Renal cortical epithelial cell (primary cell): Measurements from ENCODE around the gene PXDC1. TPM values are rescaled to one million over a fixed set of nuclear protein-coding genes. Genes with fewer than 3 reads are reported as not detected.
"Not testable (repeated sequence)": the region's sequence is repeated elsewhere in the genome, so short reads cannot be mapped to it uniquely, and the experiment has no call there.

Source experiments
- DNase-seq: peaks from one replicate; pipeline ENCODE4 v3.0.0-alpha.2; 2011; ENCODE audit warnings: low read depth
- total RNA-seq: library from RNA; depleted of rRNA; stranded (reverse); fragments of >200 nt; gene quantifications from 2 replicates; pipeline ENCODE4 v1.2.3, GENCODE V29; 2014

Gene PXDC1
- total RNA-seq, 1 donor from 2014 or later = 29.0 TPM

DNA sequence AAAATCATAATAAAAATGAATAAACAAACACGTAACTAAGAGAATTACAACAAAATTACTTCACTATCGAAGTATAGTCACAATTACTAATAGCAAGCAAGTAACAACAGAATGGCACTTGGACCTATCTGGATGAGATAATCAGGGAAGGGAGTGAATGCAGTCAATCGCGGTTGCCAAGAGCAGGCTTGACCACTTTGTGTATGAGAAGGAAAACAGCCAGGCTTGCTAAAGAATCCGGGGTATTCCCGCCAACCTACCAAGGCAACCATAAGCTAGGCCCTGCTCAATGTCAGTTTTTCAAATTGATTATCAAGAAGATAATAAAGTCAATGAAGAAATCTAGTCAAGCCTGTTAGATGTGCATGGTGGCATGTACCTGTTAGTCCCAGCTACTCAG lies 39.7 kb downstream of the PXDC1 start:
- DNase-seq = no peak

DNA sequence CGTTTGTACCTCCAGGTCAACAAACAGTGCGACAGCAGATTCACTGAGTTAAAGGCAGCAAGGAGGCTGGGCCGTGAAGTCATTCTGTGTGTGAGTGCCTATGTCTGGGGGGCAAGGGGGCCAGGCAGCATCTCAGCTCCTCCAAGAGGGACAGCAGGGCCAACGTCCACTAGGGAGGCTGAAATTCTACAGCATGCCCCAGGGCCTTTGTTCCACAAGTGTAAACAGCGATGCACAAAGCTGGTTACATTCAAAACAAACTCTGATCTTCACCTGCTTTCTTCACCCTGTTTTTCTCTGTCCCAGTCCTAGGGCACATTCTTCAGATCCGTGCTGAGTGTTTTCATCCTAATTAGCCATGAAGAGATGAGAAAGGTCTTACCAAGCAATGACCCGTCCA lies 41.1 kb downstream of the PXDC1 start:
- DNase-seq = no peak

DNA sequence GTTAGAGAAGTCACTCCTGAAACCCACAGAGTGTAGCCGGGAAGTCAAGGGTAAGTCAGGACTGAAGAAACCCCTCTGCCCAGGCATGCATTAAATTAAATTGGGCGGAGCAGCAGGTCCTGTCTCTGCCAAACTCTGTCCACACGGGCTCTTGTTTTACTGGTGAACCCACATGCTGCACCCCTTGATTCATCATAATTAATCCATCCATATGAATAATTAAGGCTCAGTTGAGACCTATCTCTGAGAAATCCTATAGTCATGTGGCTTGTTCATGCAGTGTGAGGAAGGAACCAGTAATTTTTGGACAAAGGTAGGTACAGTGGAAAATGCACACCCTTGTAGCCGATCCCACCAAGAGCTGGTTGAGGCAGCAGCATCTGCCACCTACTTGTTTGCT lies 43.0 kb downstream of the PXDC1 start:
- DNase-seq = no peak

DNA sequence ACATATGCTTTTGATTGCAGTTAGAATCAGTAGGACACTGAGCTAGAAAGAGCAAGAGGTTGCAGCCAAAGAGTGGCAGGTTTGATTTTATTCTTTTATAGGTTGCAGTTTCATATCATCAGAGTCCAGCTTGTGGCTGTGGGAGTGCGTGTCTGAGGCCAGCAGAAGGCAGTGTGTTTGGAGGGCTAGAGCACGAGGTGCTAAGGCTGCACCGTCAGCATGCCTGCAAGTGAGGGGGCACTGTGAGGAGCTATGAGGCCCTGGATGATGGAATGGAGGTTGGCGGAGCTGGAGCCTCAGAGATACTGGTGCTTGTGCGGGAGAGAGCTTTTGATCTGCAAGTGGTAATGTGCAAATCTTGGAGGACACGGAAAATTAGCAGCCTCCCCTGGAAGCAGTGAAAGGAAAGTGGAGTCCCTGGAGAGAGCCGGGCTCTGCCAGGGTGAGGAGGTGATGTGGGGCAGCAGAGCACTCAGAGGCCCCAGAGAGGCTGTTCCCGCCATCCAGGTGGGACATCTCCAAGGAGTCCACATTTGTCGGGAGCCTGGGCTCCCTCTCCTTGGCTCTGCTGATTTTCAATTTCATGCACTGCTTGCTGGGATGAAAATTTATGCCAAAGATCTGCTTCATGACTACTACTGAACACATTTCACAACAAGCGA lies 43.6 kb downstream of the PXDC1 start:
- no peak for DNase-seq

DNA sequence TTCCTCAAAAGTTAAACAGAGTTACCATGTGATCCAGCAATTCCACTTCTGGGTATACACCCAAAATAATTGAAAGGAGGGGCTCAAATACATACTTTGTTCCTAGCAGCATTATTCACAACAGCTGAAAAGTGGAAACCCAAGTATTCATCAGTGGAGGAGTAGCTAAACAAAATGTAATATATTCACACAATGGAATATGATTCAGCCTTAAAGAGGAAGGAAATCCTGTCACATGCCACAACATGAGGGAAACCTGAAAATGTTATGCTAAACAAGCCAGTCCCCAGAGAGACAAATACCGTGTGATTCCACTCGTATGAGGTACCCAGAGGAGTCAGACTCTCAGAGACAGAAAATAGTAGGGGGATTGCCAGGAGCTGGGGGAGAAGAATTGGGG lies 44.5 kb downstream of the PXDC1 start:
- no peak for DNase-seq

DNA sequence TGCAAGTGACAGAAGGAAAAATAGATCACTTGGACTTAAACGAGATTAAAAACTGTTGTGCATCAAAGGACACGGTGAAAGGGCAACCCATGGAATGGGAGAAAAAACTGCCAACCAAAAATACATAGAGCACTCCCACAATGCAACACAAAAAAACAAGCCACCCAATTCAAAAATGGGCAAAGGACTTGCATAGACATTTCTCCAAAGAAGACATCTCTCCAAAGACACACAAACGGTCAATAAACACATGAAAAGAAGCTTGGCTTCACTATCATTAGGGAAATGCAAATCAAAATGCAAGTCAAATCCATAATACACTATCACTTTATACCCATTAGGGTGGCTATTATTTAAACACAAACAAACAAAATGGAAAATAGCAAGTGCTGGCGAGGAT lies 45.0 kb downstream of the PXDC1 start:
- DNase-seq = no peak

DNA sequence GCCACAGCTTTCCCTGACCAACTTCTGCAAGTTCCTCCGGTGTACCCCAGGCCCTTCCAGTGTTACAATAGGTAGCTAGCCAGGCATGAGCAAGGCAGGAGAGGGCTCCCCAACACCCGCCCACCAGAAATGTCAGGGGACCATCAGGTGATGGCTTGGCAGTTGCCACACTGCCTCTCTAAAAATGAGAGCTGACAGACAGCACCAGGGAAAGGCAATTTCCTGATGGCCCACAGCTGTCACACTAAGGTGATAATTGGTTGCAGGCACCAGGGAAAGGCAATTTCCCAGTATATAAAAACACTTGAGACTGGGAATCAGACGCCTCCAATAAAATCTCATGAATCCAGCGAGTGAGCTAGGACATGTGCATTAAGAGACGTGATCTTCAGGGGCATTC lies 49.9 kb downstream of the PXDC1 start:
- DNase-seq = no peak

DNA sequence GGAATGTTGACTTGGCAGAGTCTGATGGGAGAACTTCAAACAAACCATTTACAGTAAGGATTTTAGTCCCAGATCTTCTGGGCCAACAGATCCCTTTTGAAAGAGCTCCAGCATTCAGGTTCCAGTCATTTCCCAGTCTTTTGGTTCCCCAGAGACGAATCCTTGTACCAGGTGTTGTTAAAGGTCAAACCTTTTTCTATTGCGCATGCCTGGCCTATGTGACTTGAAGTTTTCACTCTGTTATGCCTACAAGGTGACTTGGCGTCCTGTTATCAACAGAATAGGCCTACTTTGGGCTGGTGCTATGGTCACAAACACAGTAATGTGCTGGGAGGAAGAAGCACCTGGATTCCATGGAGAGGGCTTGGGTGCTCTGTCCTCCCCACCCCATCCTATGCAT lies 52.3 kb downstream of the PXDC1 start:
- DNase-seq = no peak

DNA sequence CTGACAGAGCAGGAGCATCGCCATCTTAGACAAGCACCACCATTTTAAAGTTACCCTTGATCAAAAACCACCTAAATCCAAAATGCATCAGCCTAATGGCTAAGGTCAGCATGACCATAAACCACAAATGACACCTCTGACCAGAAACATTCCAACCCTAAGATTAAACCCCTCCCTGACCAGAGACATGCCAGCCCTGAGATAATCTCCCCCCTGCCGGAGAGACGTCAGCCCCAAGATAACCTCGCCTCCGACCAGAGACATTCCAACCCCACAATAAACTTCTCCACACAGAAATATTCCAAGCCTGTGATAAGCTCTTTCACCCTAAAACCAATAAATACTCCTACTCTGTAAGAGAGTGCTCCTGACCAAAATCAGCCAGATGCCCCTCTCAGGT lies 53.5 kb downstream of the PXDC1 start:
- no peak for DNase-seq

DNA sequence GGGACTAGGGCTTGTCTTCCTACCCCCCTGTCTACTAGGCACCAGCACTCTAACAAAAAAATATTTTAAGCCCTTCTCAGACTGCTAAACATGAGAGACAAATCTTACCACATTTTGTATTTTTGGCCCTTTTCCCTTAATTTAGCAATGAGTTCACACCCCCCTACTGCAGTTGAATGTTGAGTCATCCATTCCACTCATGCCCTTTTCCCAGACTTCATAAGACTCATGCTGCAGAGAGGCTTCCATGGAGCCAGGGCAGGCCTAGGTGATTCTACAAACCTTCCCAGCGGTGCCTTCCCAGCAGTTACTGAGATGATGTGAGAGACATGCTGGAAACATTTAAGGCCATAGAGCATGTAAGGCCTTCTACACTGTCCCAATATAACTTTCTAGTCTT lies 53.9 kb downstream of the PXDC1 start:
- DNase-seq = peak; percentile 17

DNA sequence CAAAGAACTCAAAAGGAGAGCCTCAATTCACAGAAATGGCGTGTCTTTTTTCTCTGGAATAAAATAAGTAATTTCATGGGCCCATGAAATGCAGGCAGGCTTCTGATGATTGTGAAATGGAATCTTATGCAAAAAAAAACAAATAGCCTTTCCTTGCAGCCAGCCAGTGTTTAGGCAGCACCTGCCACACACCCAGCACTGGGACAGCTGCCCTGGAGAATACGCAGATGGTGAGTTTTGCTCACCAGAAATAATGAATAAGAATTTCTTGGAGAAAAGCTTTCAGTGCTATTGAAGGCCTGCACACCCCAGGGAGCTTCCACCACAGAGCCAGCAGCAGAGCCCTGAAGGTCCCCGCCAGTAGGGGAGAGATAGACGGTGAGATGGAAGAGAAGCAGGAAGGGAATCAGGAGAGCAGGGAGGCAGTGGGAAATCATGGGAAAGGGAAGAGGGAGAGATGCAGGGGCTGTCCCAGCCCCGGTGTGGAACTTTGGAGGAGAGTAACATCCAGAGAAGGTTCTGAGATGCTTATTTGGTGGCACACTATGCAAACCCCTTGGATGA lies 54.9 kb downstream of the PXDC1 start:
- DNase-seq = no peak

DNA sequence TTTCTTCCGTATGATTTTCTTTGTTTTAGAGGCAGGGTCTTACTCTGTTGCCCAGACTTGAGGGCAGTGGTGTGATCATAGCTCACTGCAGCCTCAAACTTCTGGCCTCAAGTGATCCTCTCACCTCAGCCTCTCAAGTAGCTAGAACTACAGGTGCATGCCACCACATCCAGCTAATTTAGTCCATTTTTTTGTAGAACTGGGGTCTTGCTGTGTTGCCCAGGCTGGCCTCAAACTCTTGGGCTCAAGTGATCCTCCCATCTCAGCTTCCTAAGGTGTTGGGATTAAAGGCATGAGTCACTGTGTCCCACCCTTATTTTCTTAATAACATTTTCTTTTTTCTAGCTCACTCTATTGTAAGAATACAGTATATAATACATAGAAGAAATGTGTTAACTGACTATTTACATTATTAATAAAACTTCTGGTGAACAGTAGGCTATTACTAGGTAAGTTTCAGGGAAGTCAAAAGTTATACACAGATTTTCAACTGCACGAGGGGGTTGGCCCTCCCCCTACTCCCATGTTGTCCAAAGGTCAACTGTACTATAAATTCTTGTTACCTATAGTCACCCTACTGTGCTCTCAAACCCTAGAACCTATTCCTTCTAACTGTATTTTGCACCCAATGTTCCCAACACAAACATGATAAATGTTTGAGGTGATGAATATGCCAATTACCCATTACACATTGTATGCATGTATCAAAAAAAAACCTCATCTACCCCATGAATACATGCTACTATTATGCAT lies 56.3 kb downstream of the PXDC1 start:
- DNase-seq = no peak

DNA sequence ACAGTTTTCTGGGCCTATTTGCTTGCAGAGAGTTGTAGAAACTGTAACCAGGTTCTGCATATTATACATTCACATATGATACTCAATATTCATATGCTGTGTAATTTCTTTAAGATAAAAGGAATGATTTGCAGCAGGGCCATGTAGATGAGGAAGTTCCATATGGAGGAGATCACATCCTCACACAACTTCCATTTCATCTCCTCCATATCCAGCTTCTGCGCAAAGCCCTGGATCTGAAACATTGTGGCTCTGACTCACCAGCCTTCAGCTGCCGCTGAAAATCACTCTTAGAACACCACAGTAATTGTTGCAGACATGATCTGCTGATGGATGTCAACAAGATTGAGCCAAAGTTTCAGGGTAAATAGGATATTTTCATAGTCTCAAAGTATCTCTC lies 57.7 kb downstream of the PXDC1 start:
- DNase-seq = no peak

DNA sequence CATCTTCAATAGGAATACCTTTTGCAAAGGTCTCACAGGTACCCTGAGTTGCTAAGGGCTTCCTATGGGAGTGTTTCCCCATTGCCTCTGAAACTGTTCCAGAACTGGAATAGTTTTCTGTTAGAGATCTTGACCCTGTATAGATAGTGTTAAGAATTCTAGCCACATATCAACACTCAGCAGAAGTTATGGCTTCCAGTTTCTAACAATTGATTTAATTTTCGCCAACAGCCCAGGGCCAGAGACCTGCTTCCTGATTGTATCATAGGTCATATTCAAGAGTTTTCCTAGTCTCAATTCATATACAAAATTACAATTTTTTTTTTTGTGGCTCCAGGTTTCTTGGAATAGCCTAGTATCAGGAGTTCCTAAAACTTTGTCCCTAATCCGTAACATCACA lies 61.0 kb downstream of the PXDC1 start:
- DNase-seq = no peak

DNA sequence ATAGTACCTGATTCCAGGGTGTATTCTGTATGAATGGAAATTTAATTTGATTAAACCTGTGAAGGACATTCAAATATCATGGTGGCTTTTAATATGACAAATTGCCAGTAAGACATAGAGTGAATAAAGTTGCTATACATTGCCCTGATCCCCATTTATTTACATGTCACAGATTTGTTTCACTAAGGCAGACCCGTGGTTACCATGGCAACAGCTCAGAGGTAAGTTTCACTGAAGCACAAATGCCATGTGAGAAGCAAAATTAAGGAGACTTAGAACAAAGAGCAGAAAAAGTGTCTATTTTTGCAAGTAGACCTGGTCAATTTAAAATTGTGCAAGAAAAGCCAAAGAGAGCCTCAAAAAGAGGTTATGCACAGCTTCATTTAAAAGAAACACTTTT lies 63.7 kb downstream of the PXDC1 start:
- DNase-seq = no peak

DNA sequence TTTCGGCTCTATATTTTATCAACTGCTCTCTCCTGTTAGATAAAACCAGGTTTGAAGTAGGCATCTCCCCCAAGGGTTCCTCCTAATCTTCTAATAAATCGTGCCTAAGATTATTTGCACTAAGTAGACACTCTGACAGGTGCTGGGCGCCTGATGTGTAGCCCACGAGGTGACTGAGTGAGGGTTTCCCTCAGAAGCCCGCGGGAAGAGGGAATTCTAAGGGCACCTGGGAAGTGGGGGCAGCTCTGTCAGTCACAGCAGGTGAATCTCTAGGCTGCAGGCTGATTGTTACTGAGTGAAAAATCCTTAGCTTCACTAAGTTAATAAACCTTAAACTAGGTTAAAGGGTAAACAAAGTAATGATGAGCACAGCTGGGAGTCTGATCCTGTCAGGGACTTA lies 68.2 kb downstream of the PXDC1 start:
- DNase-seq = no peak

DNA sequence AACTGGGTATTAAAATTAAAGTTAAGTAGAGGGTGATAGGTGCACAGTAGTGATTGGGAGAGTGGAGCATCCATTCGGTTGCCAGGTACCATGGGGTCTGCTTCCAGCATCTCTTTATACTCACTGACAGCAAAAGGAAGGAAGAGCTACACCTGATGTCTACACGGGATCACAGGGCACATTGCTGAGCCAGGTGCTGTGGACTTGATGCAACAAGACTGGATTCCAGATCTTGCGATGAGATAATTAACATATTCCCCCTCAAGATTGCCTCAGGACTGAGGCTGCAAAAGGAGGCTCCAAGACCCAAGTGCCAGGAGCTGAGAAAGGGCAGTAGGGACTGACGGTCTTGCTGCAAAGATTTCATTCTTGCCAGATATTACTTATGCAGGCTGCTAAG lies 72.6 kb downstream of the PXDC1 start:
- no peak for DNase-seq

DNA sequence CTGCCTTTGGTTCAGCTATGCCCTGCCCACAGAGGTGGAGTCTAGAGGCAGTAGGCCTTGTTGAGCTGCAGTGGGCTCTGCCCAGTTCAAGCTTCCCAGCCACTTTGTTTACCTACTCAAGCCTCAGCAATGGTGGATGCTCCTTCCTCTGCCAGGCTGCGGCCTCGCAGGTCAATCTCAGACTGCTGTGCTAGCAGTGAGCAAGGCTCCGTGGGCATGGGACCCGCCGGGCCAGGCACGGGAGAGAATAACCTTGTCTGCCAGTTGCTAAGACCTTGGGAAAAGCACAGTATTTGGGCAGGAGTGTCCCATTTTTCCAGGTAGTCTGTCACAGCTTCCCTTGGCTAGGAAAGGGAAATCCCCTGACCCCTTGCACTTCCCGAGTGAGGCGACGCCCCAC lies 73.8 kb downstream of the PXDC1 start:
- DNase-seq = not testable (repeated sequence)

DNA sequence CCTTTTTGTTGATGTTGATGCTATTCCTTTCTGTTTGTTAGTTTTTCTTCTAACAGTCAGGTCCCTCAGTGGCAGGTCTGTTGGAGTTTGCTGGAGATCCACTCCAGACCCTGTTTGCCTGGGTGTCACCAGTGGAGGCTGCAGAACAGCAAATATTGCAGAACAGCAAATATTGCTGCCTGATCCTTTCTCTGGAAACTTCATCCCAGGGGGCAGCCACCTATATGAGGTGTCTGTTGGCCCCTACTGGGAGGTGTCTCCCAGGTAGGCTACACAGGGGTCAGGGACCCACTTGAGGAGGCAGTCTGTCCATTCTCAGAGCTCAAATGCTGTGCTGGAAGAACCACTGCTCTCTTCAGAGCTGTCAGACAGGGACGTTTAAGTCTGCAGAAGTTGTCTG lies 74.2 kb downstream of the PXDC1 start:
- DNase-seq = not testable (repeated sequence)
